ENCODE data around the gene SPC24.
A peak's percentile ranks its signal among the peaks of the same experiment; 100 is the strongest.
"Not testable (repeated sequence)": the region's sequence is repeated elsewhere in the genome, so short reads cannot be mapped to it uniquely, and the experiment has no call there.

Gene SPC24

GRCh38 chr19:11152318-11153062 is 3.1 kb downstream of the SPC24 start:
- Histone ChIP-seq H3K36me3 (ENCODE audit: control insufficient read depth, insufficient read depth, low read length) (peaks cover 16% of the 10 kb centered on the region), H3K9ac (ENCODE audit: low read depth, low read length) (no peak overlapping the region), H3K4me3 (ENCODE audit: low read depth, low read length) (no peak overlapping the region)

GRCh38 chr19:11151181-11151580 is 4.4 kb downstream of the SPC24 start:
- H3K4me3 ChIP-seq (ENCODE audit: low read depth, low read length): no peak overlapping the region
- no peaks in the 10 kb centered on the region for H3K4me1 ChIP-seq (ENCODE audit: control insufficient read depth, insufficient read depth, low read length)
- H3K27me3 ChIP-seq (ENCODE audit: control insufficient read depth, insufficient read depth, low read length): no peaks in the 10 kb centered on the region
- H3K36me3 ChIP-seq (ENCODE audit: control insufficient read depth, insufficient read depth, low read length): peaks cover 16% of the 10 kb centered on the region
- H3K9me3 ChIP-seq (ENCODE audit: control insufficient read depth, insufficient read depth, low read length): no peaks in the 10 kb centered on the region
- H3K9ac ChIP-seq (ENCODE audit: low read depth, low read length): no peak overlapping the region

More at GRCh38 chr19:11152318-11153062, 3.1 kb downstream of the SPC24 start:
- Histone ChIP-seq H3K9me3 (ENCODE audit: control insufficient read depth, insufficient read depth, low read length) (no peaks in the 10 kb centered on the region), H3K27me3 (ENCODE audit: control insufficient read depth, insufficient read depth, low read length) (no peaks in the 10 kb centered on the region), H3K4me1 (ENCODE audit: control insufficient read depth, insufficient read depth, low read length) (no peaks in the 10 kb centered on the region)

GRCh38 chr19:11148001-11148400 is 7.6 kb downstream of the SPC24 start:
- Histone ChIP-seq H3K36me3 (ENCODE audit: control insufficient read depth, insufficient read depth, low read length) (peaks cover 25% of the 10 kb centered on the region), H3K4me3 (ENCODE audit: low read depth, low read length) (no peak overlapping the region), H3K4me1 (ENCODE audit: control insufficient read depth, insufficient read depth, low read length) (peaks cover 2% of the 10 kb centered on the region), H3K9ac (ENCODE audit: low read depth, low read length) (no peak overlapping the region), H3K27me3 (ENCODE audit: control insufficient read depth, insufficient read depth, low read length) (no peaks in the 10 kb centered on the region), H3K9me3 (ENCODE audit: control insufficient read depth, insufficient read depth, low read length) (no peaks in the 10 kb centered on the region)

GRCh38 chr19:11145536-11145924 is 10.1 kb downstream of the SPC24 start:
- peaks cover 2% of the 10 kb centered on the region for H3K4me1 ChIP-seq (ENCODE audit: control insufficient read depth, insufficient read depth, low read length)
- H3K9me3 ChIP-seq (ENCODE audit: control insufficient read depth, insufficient read depth, low read length): no peaks in the 10 kb centered on the region
- peaks cover 18% of the 10 kb centered on the region for H3K36me3 ChIP-seq (ENCODE audit: control insufficient read depth, insufficient read depth, low read length)
- H3K4me3 ChIP-seq (ENCODE audit: low read depth, low read length): no peak overlapping the region
- no peak overlapping the region for H3K9ac ChIP-seq (ENCODE audit: low read depth, low read length)
- no peaks in the 10 kb centered on the region for H3K27me3 ChIP-seq (ENCODE audit: control insufficient read depth, insufficient read depth, low read length)

- Histone ChIP-seq H3K9me3 (ENCODE audit: control insufficient read depth, insufficient read depth, low read length) (no peaks in the 10 kb centered on the region), H3K9ac (ENCODE audit: low read depth, low read length) (peak overlapping the region; percentile 54), H3K4me3 (ENCODE audit: low read depth, low read length) (no peak overlapping the region), H3K4me1 (ENCODE audit: control insufficient read depth, insufficient read depth, low read length) (peaks cover 2% of the 10 kb centered on the region), H3K27me3 (ENCODE audit: control insufficient read depth, insufficient read depth, low read length) (no peaks in the 10 kb centered on the region), H3K36me3 (ENCODE audit: control insufficient read depth, insufficient read depth, low read length) (peaks cover 11% of the 10 kb centered on the region)
Observed at GRCh38 chr19:11142528-11143171, 12.9 kb downstream of the SPC24 start.

GRCh38 chr19:11141937-11142527 is 13.6 kb downstream of the SPC24 start:
- Histone ChIP-seq H3K4me3 (ENCODE audit: low read depth, low read length) (no peak overlapping the region), H3K9me3 (ENCODE audit: control insufficient read depth, insufficient read depth, low read length) (no peaks in the 10 kb centered on the region), H3K36me3 (ENCODE audit: control insufficient read depth, insufficient read depth, low read length) (peaks cover 9% of the 10 kb centered on the region), H3K27me3 (ENCODE audit: control insufficient read depth, insufficient read depth, low read length) (no peaks in the 10 kb centered on the region), H3K4me1 (ENCODE audit: control insufficient read depth, insufficient read depth, low read length) (peaks cover 2% of the 10 kb centered on the region), H3K9ac (ENCODE audit: low read depth, low read length) (peak overlapping the region; percentile 24)

DNA sequence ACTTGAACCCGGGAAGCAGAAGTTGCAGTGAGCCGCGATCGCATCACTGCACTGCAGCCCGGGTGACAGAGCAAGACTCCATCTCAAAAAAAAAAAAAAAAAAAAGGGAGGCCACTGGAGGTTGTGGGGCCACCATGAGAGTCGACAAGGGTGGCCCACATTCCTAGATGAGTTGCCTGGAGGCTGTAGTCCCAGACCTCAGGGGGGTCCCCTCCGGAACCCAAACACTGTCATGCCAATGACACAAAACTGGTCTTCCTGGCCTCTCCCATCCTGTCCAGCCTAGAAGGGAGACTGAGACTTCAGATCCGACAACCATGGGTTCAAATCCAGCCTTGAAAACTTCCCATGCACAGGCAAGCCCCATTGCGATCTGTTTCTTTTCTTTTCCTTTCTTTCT is 14.7 kb downstream of the SPC24 start:
- no peak overlapping the region for H3K9ac ChIP-seq (ENCODE audit: low read depth, low read length)

GRCh38 chr19:11140023-11140538 is 15.5 kb downstream of the SPC24 start:
- H3K9me3 ChIP-seq (ENCODE audit: control insufficient read depth, insufficient read depth, low read length); H3K4me1 ChIP-seq (ENCODE audit: control insufficient read depth, insufficient read depth, low read length); H3K4me3 ChIP-seq (ENCODE audit: low read depth, low read length); H3K9ac ChIP-seq (ENCODE audit: low read depth, low read length); H3K36me3 ChIP-seq (ENCODE audit: control insufficient read depth, insufficient read depth, low read length); H3K27me3 ChIP-seq (ENCODE audit: control insufficient read depth, insufficient read depth, low read length): not testable (repeated sequence)

More for the DNA sequence above, 14.7 kb downstream of the SPC24 start:
- no peaks in the 10 kb centered on the region for H3K27me3 ChIP-seq (ENCODE audit: control insufficient read depth, insufficient read depth, low read length)
- no peaks in the 10 kb centered on the region for H3K9me3 ChIP-seq (ENCODE audit: control insufficient read depth, insufficient read depth, low read length)
- H3K4me1 ChIP-seq (ENCODE audit: control insufficient read depth, insufficient read depth, low read length): peaks cover 2% of the 10 kb centered on the region
- H3K4me3 ChIP-seq (ENCODE audit: low read depth, low read length): no peak overlapping the region
- peaks cover 6% of the 10 kb centered on the region for H3K36me3 ChIP-seq (ENCODE audit: control insufficient read depth, insufficient read depth, low read length)

GRCh38 chr19:11138601-11139300 is 16.8 kb downstream of the SPC24 start:
- no peak overlapping the region for H3K4me3 ChIP-seq (ENCODE audit: low read depth, low read length)
- no peak overlapping the region for H3K9ac ChIP-seq (ENCODE audit: low read depth, low read length)
- no peaks in the 10 kb centered on the region for H3K9me3 ChIP-seq (ENCODE audit: control insufficient read depth, insufficient read depth, low read length)
- peaks cover 2% of the 10 kb centered on the region for H3K4me1 ChIP-seq (ENCODE audit: control insufficient read depth, insufficient read depth, low read length)
- H3K27me3 ChIP-seq (ENCODE audit: control insufficient read depth, insufficient read depth, low read length): no peaks in the 10 kb centered on the region
- H3K36me3 ChIP-seq (ENCODE audit: control insufficient read depth, insufficient read depth, low read length): no peaks in the 10 kb centered on the region

- H3K4me1 ChIP-seq (ENCODE audit: control insufficient read depth, insufficient read depth, low read length): no peaks in the 10 kb centered on the region
- H3K9me3 ChIP-seq (ENCODE audit: control insufficient read depth, insufficient read depth, low read length): no peaks in the 10 kb centered on the region
- no peaks in the 10 kb centered on the region for H3K36me3 ChIP-seq (ENCODE audit: control insufficient read depth, insufficient read depth, low read length)
- peak overlapping the region; percentile 54 for H3K4me3 ChIP-seq (ENCODE audit: low read depth, low read length)
- no peaks in the 10 kb centered on the region for H3K27me3 ChIP-seq (ENCODE audit: control insufficient read depth, insufficient read depth, low read length)
- H3K9ac ChIP-seq (ENCODE audit: low read depth, low read length): no peak overlapping the region
Observed at GRCh38 chr19:11137542-11138384, 17.8 kb downstream of the SPC24 start.
